Thyroid gland (tissue), 4 donors: ENCODE measurements around the gene OR4C6.

Source experiments
- CTCF ChIP-seq, 6 experiments: fragments of 200-600 bp in 3 of 6; fragments of 450-650 bp in 3 of 6; sonication (generic) in 3 of 6; IDR thresholded peaks; one replicate each; pipeline ENCODE4 v1.5.1; 2016 to 2019; ENCODE audit warnings: antibody characterized with exemption in 6 of 6, mild to moderate bottlenecking in 2 of 6, inconsistent platforms in 1 of 6, moderate library complexity in 1 of 6
- POLR2A ChIP-seq, 2 donors: fragments of 450-650 bp; IDR thresholded peaks; one replicate each; pipeline ENCODE4 v1.6.1; 2017; ENCODE audit warnings: antibody characterized with exemption in 2 of 2, mild to moderate bottlenecking in 2 of 2, moderate library complexity in 1 of 2

GRCh38 chr11:55648027-55648426, 14.0 kb upstream of the OR4C6 start, which contains the start of gene OR4S2:
- TF ChIP-seq CTCF (IDR thresholded peaks at IDR 0.05) (no peak), POLR2A (IDR thresholded peaks at IDR 0.05) (no peak)
